ENCODE measurements around the gene UAP1L1.
"Not testable (repeated sequence)": the region's sequence is repeated elsewhere in the genome, so short reads cannot be mapped to it uniquely, and the experiment has no call there.

Gene UAP1L1, protein sequence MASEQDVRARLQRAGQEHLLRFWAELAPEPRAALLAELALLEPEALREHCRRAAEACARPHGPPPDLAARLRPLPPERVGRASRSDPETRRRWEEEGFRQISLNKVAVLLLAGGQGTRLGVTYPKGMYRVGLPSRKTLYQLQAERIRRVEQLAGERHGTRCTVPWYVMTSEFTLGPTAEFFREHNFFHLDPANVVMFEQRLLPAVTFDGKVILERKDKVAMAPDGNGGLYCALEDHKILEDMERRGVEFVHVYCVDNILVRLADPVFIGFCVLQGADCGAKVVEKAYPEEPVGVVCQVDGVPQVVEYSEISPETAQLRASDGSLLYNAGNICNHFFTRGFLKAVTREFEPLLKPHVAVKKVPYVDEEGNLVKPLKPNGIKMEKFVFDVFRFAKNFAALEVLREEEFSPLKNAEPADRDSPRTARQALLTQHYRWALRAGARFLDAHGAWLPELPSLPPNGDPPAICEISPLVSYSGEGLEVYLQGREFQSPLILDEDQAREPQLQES

DNA sequence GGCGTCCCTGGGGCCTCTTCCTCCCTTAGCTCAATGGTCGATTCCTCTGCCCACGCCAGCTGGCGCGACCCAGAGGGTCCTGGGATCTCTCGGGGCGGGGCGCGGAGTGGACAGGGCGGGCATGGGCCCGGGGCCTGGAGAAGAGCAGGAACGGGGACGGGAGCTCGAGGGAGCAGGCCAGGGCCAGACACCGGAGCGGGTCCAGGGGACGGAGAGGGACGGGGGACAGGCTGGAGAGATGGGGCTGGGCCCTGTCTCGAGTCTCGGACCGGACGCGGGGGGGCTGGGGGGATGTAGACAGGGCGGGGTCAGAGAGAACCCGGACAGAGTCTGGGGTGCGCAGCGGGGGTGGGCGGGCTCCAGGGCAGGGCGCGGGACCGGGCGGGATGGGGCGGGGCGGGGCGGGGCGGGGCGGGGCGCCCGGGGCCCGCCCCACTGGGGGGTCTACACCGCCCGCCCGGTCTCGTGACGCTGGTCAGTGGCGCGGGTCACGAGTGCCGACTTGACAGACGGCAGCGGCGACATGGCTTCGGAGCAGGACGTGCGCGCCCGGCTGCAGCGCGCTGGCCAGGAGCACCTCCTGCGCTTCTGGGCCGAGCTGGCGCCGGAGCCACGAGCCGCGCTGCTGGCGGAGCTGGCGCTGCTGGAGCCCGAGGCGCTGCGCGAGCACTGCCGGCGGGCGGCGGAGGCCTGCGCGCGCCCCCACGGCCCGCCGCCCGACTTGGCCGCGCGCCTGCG is at the start of gene UAP1L1:
Gene UAP1L1 (plus strand): TSS at position 508 of the 738 bp plus-strand sequence. CDS start 16 bp downstream, at position 524.
- no peak for DNase-seq (ENCODE audit: low read depth)

DNA sequence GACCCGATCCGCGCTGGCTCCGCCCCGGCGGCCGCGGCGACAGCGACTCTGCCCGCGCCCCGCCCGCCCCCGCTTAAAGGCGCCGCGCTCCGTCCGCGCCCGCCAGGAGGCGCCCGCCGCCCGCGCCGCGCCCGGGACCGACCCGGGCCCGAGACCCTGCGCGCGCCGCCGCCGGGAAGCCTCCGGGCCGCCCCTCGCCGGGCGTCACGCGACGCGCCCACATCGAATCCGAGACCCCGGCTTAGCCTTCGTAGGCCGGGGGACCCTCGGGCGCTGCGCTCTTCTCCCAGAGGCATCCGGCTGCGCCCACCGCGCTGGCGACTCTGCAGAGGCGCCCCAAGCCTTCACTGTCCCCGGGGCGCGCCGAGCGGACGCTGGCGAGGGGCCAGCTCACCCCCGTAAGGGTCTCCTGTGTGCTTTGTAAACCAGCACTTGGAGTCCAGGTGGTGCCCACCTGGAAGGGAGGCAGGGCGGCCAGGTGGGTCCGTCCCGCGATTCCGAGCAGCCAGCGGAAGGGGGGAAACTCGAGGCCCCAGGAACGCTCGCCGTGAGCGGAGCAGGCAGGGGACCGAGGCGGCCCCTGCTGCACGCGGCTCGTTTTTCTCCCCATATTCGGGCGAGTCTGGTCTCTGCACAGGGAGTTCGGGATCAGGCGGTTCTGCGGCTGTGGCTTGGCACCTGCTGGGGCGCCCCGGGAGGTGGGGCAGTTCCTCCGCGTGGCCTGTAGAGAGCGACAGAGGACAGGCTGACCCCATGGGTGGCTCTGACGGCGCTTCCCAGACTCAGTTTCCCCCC is 48.9 kb upstream of the UAP1L1 start:
- peak; percentile 52 for DNase-seq (ENCODE audit: low read depth)

DNA sequence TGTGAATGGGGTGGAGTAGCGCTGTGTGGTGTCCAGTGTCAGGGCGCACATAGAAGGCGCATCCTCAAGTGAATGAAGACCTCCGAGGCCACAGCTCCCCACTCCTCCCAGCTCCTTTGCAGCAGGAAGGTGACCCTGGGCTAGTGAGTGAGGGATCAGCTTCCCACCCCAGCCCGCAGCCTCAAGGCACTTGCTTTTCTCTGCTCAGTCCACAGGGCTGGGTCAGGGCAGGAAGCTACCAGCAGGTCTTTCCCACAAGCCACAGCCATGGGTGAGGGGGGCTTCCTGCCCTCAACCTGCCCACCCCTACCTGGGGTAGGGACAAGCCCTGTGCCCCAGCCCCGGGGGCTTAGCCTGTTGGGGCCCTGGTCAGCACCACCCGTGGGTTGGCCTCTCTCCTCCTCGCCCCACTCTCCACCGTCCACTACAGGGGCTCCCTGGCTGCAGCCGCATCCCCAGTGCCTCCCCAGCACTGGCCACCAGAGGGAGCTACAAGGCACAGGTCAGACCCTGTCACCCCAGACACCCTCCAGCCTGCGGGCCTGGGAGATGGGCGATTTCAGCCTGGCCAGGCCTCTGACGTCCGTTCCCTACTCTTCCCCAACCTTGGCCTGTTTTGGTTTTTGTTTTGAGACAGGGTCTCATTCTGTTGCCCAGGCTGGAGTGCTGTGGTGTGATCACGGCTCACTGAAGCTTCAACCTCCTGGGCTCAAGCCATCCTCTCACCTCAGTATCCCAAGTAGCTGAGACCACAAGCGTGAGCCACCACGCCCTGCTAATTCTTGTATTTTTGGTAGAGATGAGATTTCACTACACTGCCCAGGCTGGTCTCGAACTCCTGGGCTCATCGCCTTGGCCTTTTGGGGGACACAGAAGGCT is 48.0 kb upstream of the UAP1L1 start:
- peak; percentile 64 for DNase-seq (ENCODE audit: low read depth)

DNA sequence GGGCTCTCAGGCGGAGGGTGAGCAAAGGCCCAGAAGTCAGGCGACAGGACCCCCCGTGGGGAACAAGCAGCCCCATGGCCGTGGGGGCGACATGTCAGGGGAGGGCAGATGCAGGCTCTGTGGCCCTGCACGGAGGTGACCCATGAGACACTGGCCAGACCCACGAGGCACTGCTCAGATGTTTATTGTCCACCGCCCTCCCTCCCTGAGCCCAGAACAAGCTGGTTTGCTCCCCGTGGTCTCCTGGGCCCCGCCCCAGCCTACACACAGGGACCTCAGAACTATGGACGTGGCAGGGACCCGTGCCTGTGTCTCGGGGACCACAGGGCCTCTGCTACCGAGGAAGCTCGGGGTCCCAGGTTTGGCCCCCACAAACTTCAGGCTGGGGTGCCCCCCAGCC is 47.3 kb upstream of the UAP1L1 start:
- DNase-seq (ENCODE audit: low read depth), result no peak

- DNase-seq (ENCODE audit: low read depth), result peak; percentile 17
These were observed 46.5 kb upstream of the UAP1L1 start for GRCh38 chr9:137030538-137031527.

- no peak for DNase-seq (ENCODE audit: low read depth)
These were observed 45.2 kb upstream of the UAP1L1 start, which contains the start of gene FUT7 for GRCh38 chr9:137031904-137032640. Gene FUT7, minus strand, starts transcription at chr9:137032088. Its CDS starts 97 bp downstream, at chr9:137031991.

DNA sequence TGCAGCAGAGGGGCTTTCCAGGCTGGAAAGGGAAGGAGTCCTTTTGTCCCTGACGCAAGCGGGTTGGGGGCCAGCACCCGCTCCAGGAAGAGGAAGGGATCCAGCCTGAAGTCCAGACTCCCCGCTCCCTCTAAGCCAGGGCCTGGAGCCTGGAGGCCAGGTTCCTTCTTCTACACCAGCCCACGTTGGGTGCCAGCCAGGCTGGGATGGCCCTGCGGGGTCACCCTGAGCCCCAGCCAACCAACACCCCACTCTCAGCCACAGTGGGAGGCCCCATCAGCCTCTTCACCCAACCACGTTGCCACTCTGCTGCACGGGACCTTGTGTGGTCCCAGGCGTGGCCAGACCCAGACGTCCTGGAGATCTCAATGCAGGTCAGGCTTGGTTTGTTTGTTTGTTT is 44.5 kb upstream of the UAP1L1 start:
- no peak for DNase-seq (ENCODE audit: low read depth)

DNA sequence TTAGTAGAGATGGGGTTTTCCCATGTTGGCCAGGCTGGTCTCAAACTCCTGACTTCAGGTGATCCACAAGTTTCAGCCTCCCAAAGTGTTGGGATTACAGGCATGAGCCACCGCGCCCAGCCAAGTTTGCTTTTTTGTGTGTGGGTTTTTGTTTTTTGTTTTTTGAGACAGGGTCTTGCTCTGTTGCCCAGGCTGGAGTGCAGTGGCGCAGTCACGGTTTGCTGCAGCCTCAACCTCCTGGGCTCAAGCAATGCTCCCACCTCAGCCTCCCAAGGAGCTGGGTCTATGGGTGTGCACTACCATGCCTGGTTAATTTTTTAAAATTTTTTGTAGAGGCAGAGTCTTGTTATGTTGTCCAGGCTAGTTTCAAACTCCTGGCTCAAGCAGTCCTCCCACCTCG is 43.8 kb upstream of the UAP1L1 start:
- DNase-seq (ENCODE audit: low read depth), result not testable (repeated sequence)

- no peak for DNase-seq (ENCODE audit: low read depth)
These were observed 43.1 kb upstream of the UAP1L1 start for GRCh38 chr9:137034039-137034708.

GRCh38 chr9:137034709-137035506 is 42.4 kb upstream of the UAP1L1 start:
- DNase-seq (ENCODE audit: low read depth), result peak; percentile 81

- DNase-seq (ENCODE audit: low read depth), result no peak
These were observed 41.8 kb upstream of the UAP1L1 start for GRCh38 chr9:137035507-137035834.

DNA sequence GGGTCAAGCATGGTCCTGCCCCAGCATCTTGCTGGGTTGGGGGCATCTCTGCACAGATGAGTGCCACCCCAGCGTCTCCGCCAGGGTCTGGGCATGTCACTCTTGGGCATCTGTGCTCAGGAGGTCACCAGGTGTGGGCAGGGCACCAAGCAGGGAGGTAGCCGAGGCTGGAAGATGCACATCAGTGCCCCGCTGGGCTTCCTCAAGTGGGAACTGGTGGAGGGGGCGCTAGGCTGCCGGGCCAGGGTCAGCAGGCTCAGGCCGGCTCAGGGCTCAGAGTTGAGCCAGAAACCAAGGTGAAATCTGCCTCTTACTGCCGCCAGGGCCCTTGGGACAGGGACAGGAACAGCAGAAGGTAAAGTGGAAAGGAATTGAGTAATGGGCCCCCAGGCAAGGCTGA is 41.4 kb upstream of the UAP1L1 start:
- no peak for DNase-seq (ENCODE audit: low read depth)

GRCh38 chr9:137037035-137037434 is 40.3 kb upstream of the UAP1L1 start:
- DNase-seq (ENCODE audit: low read depth), result no peak

DNA sequence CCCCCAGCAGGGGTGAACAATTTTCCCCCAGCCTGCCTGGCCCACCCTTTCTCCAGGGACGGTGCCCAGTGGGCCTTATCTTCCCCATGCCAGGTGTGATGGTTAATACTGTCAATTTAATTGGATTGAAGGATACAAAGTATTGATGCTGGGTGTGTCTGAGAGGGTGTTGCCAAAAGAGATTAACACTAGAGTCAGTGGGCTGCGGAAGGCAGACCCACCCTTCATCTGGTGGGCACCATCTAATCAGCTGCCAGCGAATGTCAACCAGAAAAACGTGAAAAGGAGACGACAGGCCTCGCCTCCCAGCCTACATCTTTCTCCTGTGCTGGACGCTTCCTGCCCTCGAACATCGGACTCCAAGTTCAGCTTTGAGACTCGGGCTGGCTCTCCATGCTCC is 39.8 kb upstream of the UAP1L1 start:
- DNase-seq (ENCODE audit: low read depth), result no peak

DNA sequence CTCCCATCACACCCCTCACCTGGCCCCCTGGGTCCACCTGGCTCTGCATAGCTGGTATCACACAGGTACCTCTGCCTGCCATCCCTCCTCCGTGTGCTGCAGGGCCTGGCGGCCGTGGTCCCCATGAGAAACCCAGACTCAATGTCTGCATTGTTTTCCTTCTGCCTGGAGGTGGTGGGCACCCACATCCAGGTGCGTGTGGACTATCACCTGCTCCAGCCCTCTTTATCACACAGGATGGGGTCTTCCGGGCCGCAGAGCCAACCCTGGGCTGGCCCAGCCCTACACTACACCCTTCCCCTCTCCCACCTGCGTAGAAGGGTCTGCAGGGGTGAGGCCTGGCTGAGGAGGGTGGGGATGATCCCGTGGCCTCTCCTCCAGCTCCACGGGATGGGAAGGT is 38.4 kb upstream of the UAP1L1 start:
- DNase-seq (ENCODE audit: low read depth), result no peak

GRCh38 chr9:137039611-137040366 is 37.5 kb upstream of the UAP1L1 start:
- no peak for DNase-seq (ENCODE audit: low read depth)

DNA sequence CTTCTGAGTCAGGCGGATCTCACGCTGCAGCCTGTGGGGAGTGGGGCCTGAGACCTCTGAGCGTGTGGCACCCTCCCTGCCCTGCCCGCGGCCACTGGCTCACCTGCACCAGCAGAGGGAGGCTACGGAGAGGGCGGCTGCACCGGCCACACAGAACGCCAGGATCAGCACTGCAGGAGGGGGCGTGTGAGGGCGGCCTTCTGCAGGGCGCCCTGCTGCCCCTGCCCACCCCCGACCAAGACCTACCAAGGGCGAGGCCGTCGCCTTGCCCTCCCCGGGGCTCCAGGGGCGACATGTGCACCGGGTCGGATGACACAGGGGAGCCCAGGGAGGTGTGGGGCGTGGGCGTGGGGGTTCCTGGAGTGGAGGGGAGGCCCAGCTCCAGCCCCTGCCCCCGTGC is 36.7 kb upstream of the UAP1L1 start:
- no peak for DNase-seq (ENCODE audit: low read depth)

Measured in activated T-cell treated with anti-CD3 and anti-CD28 coated beads for 1 hour (primary cell).